H1 (cell line): Measurements from ENCODE around the gene FOXL2. TPM values are rescaled to one million over a fixed set of nuclear protein-coding genes. Genes with fewer than 3 reads are reported as not detected.

Source experiments
- ATF3 ChIP-seq: IDR thresholded peaks from 2 replicates; pipeline ENCODE4 v1.6.1; 2011; ENCODE audit warnings: low read depth, mild to moderate bottlenecking, low read length; ENCODE audit not compliant: insufficient read depth
- CBX5 ChIP-seq: fragments of 300-800, 300-1000 bp; sonication (generic); IDR thresholded peaks from 2 replicates; pipeline ENCODE4 v1.7.1; 2016; ENCODE audit warnings: antibody characterized with exemption, low read length, low read depth
- CEBPB ChIP-seq: IDR thresholded peaks from 2 replicates; pipeline ENCODE4 v1.6.1; 2012; ENCODE audit warnings: low read depth, low read length
- SP1 ChIP-seq: IDR thresholded peaks from 2 replicates; pipeline ENCODE4 v1.6.1; 2011; ENCODE audit warnings: low read depth, low read length
- TBP ChIP-seq: IDR thresholded peaks from 2 replicates; pipeline ENCODE4 v1.6.1; 2011; ENCODE audit warnings: low read depth, low read length, improper control_type of control experiment
- USF2 ChIP-seq: IDR thresholded peaks from 2 replicates; pipeline ENCODE4 v1.6.1; 2011; ENCODE audit warnings: low read length, improper control_type of control experiment
- polyA plus RNA-seq, 7 experiments: library from polyadenylated mRNA; depleted of rRNA in 3 of 7; stranded (reverse) in 5 of 7; unstranded in 2 of 7; fragments of >200 nt in 5 of 7; fragments of 200-250 nt in 2 of 7; gene quantifications; 1 replicate in 5 of 7; 2 replicates in 1 of 7; 4 replicates in 1 of 7; pipeline versions ENCODE4 v1.2.1 to v1.2.3, GENCODE V29; 2011 to 2013; ENCODE audit warnings: missing spikeins in 2 of 7, mixed read lengths in 2 of 7
- total RNA-seq: library from RNA; stranded (reverse); fragmentation: NEBNext Ultra II Directional; extraction: Animal tissue kit (Norgen Biotek cat#: 25700); gene quantifications from 2 replicates; pipeline ENCODE4 v1.2.1, GENCODE V29; 2021

Gene FOXL2
- total and polyA plus RNA-seq, 2 of the 8 experiments (the other 6 are each of a cell fraction or from before 2014, with no cell fraction given): 0.59 to 2.4 TPM

GRCh38 chr3:138921316-138922292 lies 25.3 kb downstream of the FOXL2 start (continued):
- TF ChIP-seq SP1: no peak
- TF ChIP-seq CBX5: no peak
- no peak for TF ChIP-seq ATF3
- TF ChIP-seq USF2: no peak
- no peak for TF ChIP-seq CEBPB
- TF ChIP-seq TBP: no peak
